GM21737 (cell line): ENCODE measurements around the gene CLHC1.
"Not testable (repeated sequence)": the region's sequence is repeated elsewhere in the genome, so short reads cannot be mapped to it uniquely, and the experiment has no call there.

Source experiments
- ATAC-seq: cut with Tn5 transposase; IDR thresholded peaks from one replicate; pipeline ENCODE4 v1.9.1; 2021; ENCODE audit warnings: mild to moderate bottlenecking, moderate library complexity; ENCODE audit not compliant: unreplicated experiment

CLHC1 gene

GRCh38 chr2:55232863-55233657 lies 967 bp upstream of the CLHC1 start:
- peak; percentile 21 for ATAC-seq

GRCh38 chr2:55231546-55232083 lies 478 bp downstream of the CLHC1 start:
- ATAC-seq = no peak

GRCh38 chr2:55230551-55230950 lies 1.5 kb downstream of the CLHC1 start:
- ATAC-seq = no peak

- no peak for ATAC-seq
These were observed 2.9 kb downstream of the CLHC1 start for GRCh38 chr2:55229221-55229620.

GRCh38 chr2:55228226-55228563 lies 3.9 kb downstream of the CLHC1 start:
- no peak for ATAC-seq

GRCh38 chr2:55227437-55228225 lies 4.5 kb downstream of the CLHC1 start:
- ATAC-seq = not testable (repeated sequence)

GRCh38 chr2:55225481-55226020 lies 6.5 kb downstream of the CLHC1 start:
- ATAC-seq = no peak

GRCh38 chr2:55224761-55225261 lies 7.3 kb downstream of the CLHC1 start:
- ATAC-seq = no peak

- ATAC-seq = no peak
These were observed 7.9 kb downstream of the CLHC1 start for GRCh38 chr2:55223958-55224760.

GRCh38 chr2:55213822-55214221 lies 18.3 kb downstream of the CLHC1 start:
- no peak for ATAC-seq

GRCh38 chr2:55204950-55205349 lies 27.1 kb downstream of the CLHC1 start:
- no peak for ATAC-seq

GRCh38 chr2:55204536-55204935 lies 27.6 kb downstream of the CLHC1 start:
- no peak for ATAC-seq

GRCh38 chr2:55200416-55200815 lies 31.7 kb downstream of the CLHC1 start:
- ATAC-seq = no peak

GRCh38 chr2:55196526-55196925 lies 35.6 kb downstream of the CLHC1 start:
- ATAC-seq = no peak

GRCh38 chr2:55191888-55192287 lies 40.2 kb downstream of the CLHC1 start:
- ATAC-seq = not testable (repeated sequence)

- ATAC-seq = not testable (repeated sequence)
These were observed 45.3 kb downstream of the CLHC1 start for GRCh38 chr2:55186837-55187236.

- no peak for ATAC-seq
These were observed 51.7 kb downstream of the CLHC1 start for GRCh38 chr2:55180374-55180773.

GRCh38 chr2:55176094-55176415 lies 56.0 kb downstream of the CLHC1 start:
- no peak for ATAC-seq

- ATAC-seq = no peak
These were observed 56.6 kb downstream of the CLHC1 start for GRCh38 chr2:55175254-55176093.
